Hepatocyte (in vitro differentiated cells): ENCODE data around the gene MYO5C. TPM values are rescaled to one million over a fixed set of nuclear protein-coding genes. Genes with fewer than 3 reads are reported as not detected.
"Not testable (repeated sequence)": the region's sequence is repeated elsewhere in the genome, so short reads cannot be mapped to it uniquely, and the experiment has no call there.

Experiments used
- DNase-seq: peaks from one replicate; pipeline ENCODE4 v3.0.0-alpha.2; 2016; ENCODE audit warnings: low spot score
- H2AFZ ChIP-seq: fragments of 200-600 bp; sonication (generic); 2 replicates; pipeline ENCODE4 v1.6.0; 2016; ENCODE audit warnings: antibody characterized with exemption, mild to moderate bottlenecking
- H3K27ac ChIP-seq: fragments of 200-600 bp; sonication (generic); 2 replicates; pipeline ENCODE4 v1.5.1; 2016; ENCODE audit warnings: mild to moderate bottlenecking
- H3K27me3 ChIP-seq: fragments of 200-600 bp; sonication (generic); 2 replicates; pipeline ENCODE4 v1.6.1; 2016
- H3K36me3 ChIP-seq: fragments of 200-600 bp; sonication (generic); replicated peaks from 2 replicates; pipeline ENCODE4 v1.5.1; 2016; ENCODE audit warnings: low read depth; ENCODE audit not compliant: insufficient read depth
- H3K4me1 ChIP-seq: fragments of 200-600 bp; sonication (generic); 2 replicates; pipeline ENCODE4 v1.5.1; 2016; ENCODE audit warnings: mild to moderate bottlenecking, moderate library complexity; ENCODE audit not compliant: insufficient read depth
- H3K4me2 ChIP-seq: fragments of 200-600 bp; sonication (generic); 2 replicates; pipeline ENCODE4 v1.6.0; 2016
- H3K4me3 ChIP-seq: fragments of 200-600 bp; sonication (generic); 2 replicates; pipeline ENCODE4 v1.5.1; 2016; ENCODE audit warnings: mild to moderate bottlenecking
- H3K79me2 ChIP-seq: fragments of 200-600 bp; sonication (generic); 2 replicates; pipeline ENCODE4 v1.6.0; 2017; ENCODE audit warnings: mild to moderate bottlenecking
- H3K9me2 ChIP-seq: fragments of 200-600 bp; sonication (generic); replicated peaks from 2 replicates; pipeline ENCODE4 v1.6.0; 2017; ENCODE audit warnings: mild to moderate bottlenecking; ENCODE audit not compliant: insufficient read depth
- H3K9me3 ChIP-seq: fragments of 200-600 bp; sonication (generic); 2 replicates; pipeline ENCODE4 v1.5.1; 2016; ENCODE audit warnings: low read depth, mild to moderate bottlenecking
- H4K20me1 ChIP-seq: fragments of 200-600 bp; sonication (generic); 2 replicates; pipeline ENCODE4 v1.6.0; 2016; ENCODE audit warnings: mild to moderate bottlenecking; ENCODE audit not compliant: insufficient read depth, poor library complexity, severe bottlenecking
- EZH2 ChIP-seq: fragments of 200-600 bp; sonication (generic); IDR thresholded peaks from 2 replicates; pipeline ENCODE4 v1.6.1; 2016; ENCODE audit warnings: antibody characterized with exemption, mild to moderate bottlenecking, borderline replicate concordance
- EZH2phosphoT487 ChIP-seq: fragments of 200-600 bp; sonication (generic); IDR thresholded peaks from one replicate; pipeline ENCODE4 v1.6.1; 2018; ENCODE audit warnings: antibody characterized with exemption, mild to moderate bottlenecking, low read depth, moderate library complexity; ENCODE audit not compliant: unreplicated experiment, severe bottlenecking
- WGBS: methylation state at CpG from one replicate; pipeline ENCODE4 v1.1.6; 2016; ENCODE audit warnings: low lambda C conversion rate; ENCODE audit errors: missing lambda C conversion rate; 5-methylcytosine and 5-hydroxymethylcytosine counted together
- polyA plus RNA-seq: library from polyadenylated mRNA; unstranded; fragments of >200 nt; fragmentation: Nextera tagmentation; extraction: Ambion mirVana; gene quantifications from 2 replicates; pipeline ENCODE4 v1.2.1, GENCODE V29; 2016
- total RNA-seq: library from RNA; depleted of rRNA; stranded (reverse); fragments of >200 nt; gene quantifications from 2 replicates; pipeline ENCODE4 v1.2.3, GENCODE V29; 2014
- TF ChIP-seq, protein P1 (sequence below): fragments of 200-600 bp; sonication (generic); IDR thresholded peaks from 2 replicates; pipeline ENCODE4 v1.5.1; 2016; ENCODE audit warnings: antibody characterized with exemption, mild to moderate bottlenecking; ENCODE audit not compliant: poor library complexity

The MYO5C gene
- total and polyA plus RNA-seq, 2 experiments from 2014 or later: 10.2 to 18.2 TPM

DNA sequence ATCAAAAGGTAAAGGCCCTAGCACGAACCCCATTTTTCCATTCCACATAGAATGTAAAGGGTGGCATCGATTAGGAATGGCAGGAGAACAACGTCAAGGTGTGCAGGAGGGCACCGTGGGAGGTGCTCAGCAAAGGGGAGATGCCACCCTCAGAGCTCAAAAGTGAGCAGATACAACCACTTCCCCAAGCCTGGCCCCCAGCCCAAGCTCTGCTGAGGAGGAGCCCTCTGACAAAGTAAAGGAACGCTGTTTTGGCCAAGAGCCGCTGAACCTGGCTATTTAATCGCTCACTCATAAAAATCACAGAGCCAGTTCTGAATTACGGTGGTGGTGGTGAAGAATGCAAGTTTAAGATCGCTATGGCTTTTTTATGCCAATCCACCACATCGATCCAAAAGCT is 116.8 kb downstream of the MYO5C start:
- peaks cover 8% of the 10 kb centered on the region for H3K4me1 ChIP-seq
- TF ChIP-seq EZH2phosphoT487 (no peak), EZH2 (no peak)
- TF ChIP-seq, protein P1, sequence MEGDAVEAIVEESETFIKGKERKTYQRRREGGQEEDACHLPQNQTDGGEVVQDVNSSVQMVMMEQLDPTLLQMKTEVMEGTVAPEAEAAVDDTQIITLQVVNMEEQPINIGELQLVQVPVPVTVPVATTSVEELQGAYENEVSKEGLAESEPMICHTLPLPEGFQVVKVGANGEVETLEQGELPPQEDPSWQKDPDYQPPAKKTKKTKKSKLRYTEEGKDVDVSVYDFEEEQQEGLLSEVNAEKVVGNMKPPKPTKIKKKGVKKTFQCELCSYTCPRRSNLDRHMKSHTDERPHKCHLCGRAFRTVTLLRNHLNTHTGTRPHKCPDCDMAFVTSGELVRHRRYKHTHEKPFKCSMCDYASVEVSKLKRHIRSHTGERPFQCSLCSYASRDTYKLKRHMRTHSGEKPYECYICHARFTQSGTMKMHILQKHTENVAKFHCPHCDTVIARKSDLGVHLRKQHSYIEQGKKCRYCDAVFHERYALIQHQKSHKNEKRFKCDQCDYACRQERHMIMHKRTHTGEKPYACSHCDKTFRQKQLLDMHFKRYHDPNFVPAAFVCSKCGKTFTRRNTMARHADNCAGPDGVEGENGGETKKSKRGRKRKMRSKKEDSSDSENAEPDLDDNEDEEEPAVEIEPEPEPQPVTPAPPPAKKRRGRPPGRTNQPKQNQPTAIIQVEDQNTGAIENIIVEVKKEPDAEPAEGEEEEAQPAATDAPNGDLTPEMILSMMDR: no peak
- H2AFZ ChIP-seq: peak overlapping the region; percentile 66
- DNase-seq: no peak
- no peaks in the 10 kb centered on the region for H3K9me2 ChIP-seq
- H3K27ac ChIP-seq: peak overlapping the region; percentile 94
- no peaks in the 10 kb centered on the region for H4K20me1 ChIP-seq
- no peaks in the 10 kb centered on the region for H3K27me3 ChIP-seq
- H3K9me3 ChIP-seq: no peaks in the 10 kb centered on the region
- 19% methylated on average over 10 of the region's 10 CpGs for WGBS
- H3K4me2 ChIP-seq: peak overlapping the region; percentile 99
- no peaks in the 10 kb centered on the region for H3K36me3 ChIP-seq
- H3K79me2 ChIP-seq: peaks cover 9% of the 10 kb centered on the region
- peak overlapping the region; percentile 53 for H3K4me3 ChIP-seq

DNA sequence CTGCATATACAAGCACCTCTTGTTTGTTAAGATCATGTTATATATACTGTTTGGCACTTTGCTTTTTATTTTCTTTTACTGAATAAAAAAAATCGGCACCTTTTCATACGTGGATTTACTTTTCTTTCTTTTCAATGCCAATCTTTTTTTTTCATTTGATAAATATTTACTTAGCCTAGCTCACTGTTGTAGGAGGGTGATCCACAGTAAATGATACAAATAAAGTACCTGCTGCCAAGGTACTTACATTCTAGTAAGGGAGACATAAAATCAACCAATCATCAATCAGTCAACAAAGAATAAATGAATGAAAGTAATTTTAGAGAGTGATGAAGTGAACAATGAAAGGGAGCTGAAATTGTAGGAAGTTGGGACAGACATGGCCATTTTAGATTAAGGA is 122.7 kb downstream of the MYO5C start:
- H2AFZ ChIP-seq: no peak overlapping the region

DNA sequence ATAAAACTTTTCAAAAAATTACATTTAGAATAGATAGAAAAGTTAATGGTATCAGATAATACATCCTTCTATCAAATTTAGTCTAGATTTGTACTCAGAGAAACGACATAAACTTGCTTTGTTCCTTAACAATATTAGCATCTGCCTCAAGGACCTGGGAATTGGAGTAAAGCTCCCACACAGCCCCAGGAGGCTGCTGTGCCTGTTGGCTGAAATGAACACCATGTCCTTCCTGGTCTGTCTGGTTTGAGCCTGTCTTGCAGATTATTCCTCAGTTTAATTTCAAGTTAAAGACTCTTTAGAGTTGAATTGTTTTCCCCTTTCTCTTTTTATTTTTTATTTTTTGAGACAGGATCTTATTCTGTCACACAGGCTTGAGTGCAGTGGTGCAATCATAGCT is 123.8 kb downstream of the MYO5C start:
- Histone ChIP-seq H3K4me2 (no peak overlapping the region), H3K36me3 (no peaks in the 10 kb centered on the region), H3K4me1 (no peaks in the 10 kb centered on the region), H3K4me3 (no peak overlapping the region), H3K79me2 (peaks cover 6% of the 10 kb centered on the region), H4K20me1 (no peaks in the 10 kb centered on the region), H3K27ac (no peak overlapping the region), H3K9me3 (no peaks in the 10 kb centered on the region), H2AFZ (no peak overlapping the region), H3K9me2 (no peaks in the 10 kb centered on the region), H3K27me3 (no peaks in the 10 kb centered on the region)
- 11% methylated on average over 1 of the region's 1 CpG for WGBS
- no peak for DNase-seq
- TF ChIP-seq, protein P1: no peak
- TF ChIP-seq EZH2 (no peak), EZH2phosphoT487 (no peak)

More for the DNA sequence above, 122.7 kb downstream of the MYO5C start:
- DNase-seq: no peak
- H3K27me3 ChIP-seq: no peaks in the 10 kb centered on the region
- no peak overlapping the region for H3K4me3 ChIP-seq
- no peaks in the 10 kb centered on the region for H3K9me3 ChIP-seq
- H3K79me2 ChIP-seq: peaks cover 10% of the 10 kb centered on the region
- no peaks in the 10 kb centered on the region for H3K9me2 ChIP-seq
- no peak overlapping the region for H3K4me2 ChIP-seq
- 83% methylated on average over 2 of the region's 2 CpGs for WGBS
- TF ChIP-seq EZH2 (no peak), EZH2phosphoT487 (no peak)
- TF ChIP-seq, protein P1: no peak
- no peaks in the 10 kb centered on the region for H4K20me1 ChIP-seq
- H3K36me3 ChIP-seq: no peaks in the 10 kb centered on the region
- H3K4me1 ChIP-seq: no peaks in the 10 kb centered on the region
- H3K27ac ChIP-seq: no peak overlapping the region

DNA sequence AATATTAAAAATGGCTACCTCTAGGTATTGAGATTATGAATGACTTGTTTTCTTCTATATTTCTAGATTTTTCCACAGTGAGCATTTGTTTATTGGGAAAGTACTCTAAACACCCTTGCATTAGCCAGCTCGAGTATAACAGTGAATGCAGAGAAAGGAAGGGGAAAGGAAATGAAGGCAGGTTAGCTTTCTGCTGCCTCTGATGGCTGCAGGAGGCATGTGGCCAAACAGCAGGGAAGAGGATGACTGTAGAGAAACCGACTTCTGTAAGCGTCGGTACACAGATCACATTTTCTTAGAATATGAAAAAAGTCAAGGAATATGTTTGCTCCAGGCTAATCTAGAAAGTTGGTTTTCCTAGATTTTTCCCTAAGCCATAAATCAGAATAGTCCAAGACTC is 124.2 kb downstream of the MYO5C start:
- Histone ChIP-seq H3K27ac (no peak overlapping the region), H4K20me1 (no peaks in the 10 kb centered on the region), H3K4me1 (no peaks in the 10 kb centered on the region), H3K4me3 (no peak overlapping the region), H3K36me3 (no peaks in the 10 kb centered on the region), H3K9me2 (no peaks in the 10 kb centered on the region), H3K9me3 (no peaks in the 10 kb centered on the region), H3K27me3 (no peaks in the 10 kb centered on the region), H2AFZ (no peak overlapping the region), H3K79me2 (peaks cover 6% of the 10 kb centered on the region), H3K4me2 (no peak overlapping the region)
- no peak for DNase-seq
- 51% methylated on average over 4 of the region's 4 CpGs for WGBS
- TF ChIP-seq EZH2phosphoT487 (no peak), EZH2 (no peak)
- TF ChIP-seq, protein P1: no peak

DNA sequence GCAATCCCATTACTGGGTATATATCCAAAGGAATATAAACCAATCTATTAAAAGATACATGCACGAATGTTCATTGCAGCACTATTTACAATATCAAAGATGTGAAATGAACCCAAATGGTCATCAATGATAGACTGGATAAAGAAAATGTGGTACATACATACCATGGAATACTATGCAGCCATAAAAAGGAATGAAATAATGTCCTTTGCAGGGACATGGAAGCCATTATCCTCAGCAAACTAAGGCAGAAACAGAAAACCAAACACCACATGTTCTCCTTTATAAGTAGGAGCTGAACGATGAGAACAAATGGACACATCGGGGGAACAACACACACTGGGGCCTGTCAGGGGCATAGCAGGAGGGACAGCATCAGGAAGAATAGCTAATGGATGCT is 125.4 kb downstream of the MYO5C start:
- DNase-seq, H3K4me3 ChIP-seq, H3K27me3 ChIP-seq, H3K36me3 ChIP-seq, H3K9me2 ChIP-seq, H3K4me1 ChIP-seq, H3K4me2 ChIP-seq, H2AFZ ChIP-seq, H4K20me1 ChIP-seq, H3K9me3 ChIP-seq, H3K27ac ChIP-seq, H3K79me2 ChIP-seq: not testable (repeated sequence)
- over 99% methylated on average over 3 of the region's 3 CpGs for WGBS
